ENCODE results near the gene THOC5. TPM values are rescaled to one million over a fixed set of nuclear protein-coding genes. Genes with fewer than 3 reads are reported as not detected.
A peak's percentile ranks its signal among the peaks of the same experiment; 100 is the strongest.

THOC5 gene
- total RNA-seq, 2 experiments from 2014 or later: 41.6 to 56.2 TPM

- H3K4me1 Mint-ChIP-seq: peaks cover 10% of the 10 kb centered on the region
- peaks cover 4% of the 10 kb centered on the region for H3K9me3 Mint-ChIP-seq
- H3K36me3 Mint-ChIP-seq (ENCODE audit: low read depth): peaks cover 7% of the 10 kb centered on the region
- no peak overlapping the region for H3K4me3 Mint-ChIP-seq
- ChIA-PET POLR2A (no interaction called here), CTCF (interaction anchor here (0.7 kb wide), 1 partner anchor 12 kb away, joined by 3 read pairs; no protein-coding TSS in a partner anchor)
- no peak for DNase-seq
- peaks cover 14% of the 10 kb centered on the region for H3K27me3 Mint-ChIP-seq
- H3K27ac Mint-ChIP-seq: no peak overlapping the region
Measured at GRCh38 chr22:29484642-29485041, 68.9 kb downstream of the THOC5 start.

DNA sequence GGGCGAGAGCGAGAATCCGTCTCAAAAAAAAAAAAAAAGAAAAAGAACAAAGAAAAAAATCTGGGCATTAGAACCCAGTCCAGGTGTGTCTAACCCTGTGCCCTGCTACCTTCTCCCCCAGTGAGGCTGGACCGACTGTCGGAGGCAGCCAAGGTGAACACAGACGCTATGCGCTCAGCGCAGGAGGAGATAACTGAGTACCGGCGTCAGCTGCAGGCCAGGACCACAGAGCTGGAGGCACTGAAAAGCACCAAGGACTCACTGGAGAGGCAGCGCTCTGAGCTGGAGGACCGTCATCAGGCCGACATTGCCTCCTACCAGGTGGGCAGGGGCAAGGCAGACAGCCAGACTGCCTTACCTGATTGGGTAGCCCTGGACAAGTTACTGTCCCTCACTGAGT lies 70.3 kb downstream of the THOC5 start:
- POLR2A ChIA-PET: interaction anchor here (0.6 kb wide), 1 partner anchor 1809 kb away, joined by 3 read pairs; the partner anchor contains the start of gene PIK3IP1
- Mint-ChIP-seq H3K27me3 (peaks cover 27% of the 10 kb centered on the region), H3K4me1 (peaks cover 18% of the 10 kb centered on the region)

DNA sequence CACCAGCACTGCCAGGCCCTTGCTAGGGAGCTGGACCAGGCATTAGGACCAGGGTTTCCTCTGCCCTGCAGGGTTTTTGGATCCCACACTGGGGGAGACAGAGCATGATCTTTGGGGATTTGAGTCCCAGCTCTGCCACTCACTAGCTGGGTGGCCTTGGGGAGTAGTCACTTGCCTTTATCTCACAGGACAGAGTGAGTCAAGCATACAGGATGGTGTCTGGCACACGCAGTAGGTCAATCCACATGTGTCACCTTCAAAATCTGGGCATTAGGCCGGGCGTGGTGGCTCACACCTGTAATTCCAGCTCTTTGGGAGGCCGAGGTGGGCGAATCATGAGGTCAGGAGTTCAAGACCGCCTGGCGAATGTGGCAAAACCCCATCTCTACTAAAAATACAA lies 70.8 kb downstream of the THOC5 start:
- ChIA-PET POLR2A (interaction anchor here (0.6 to 1.1 kb wide), 2 partner anchors 9 to 1810 kb away, joined by 3 read pairs; partner anchors contain the start of gene PIK3IP1), CTCF (interaction anchor here (0.7 to 2.1 kb wide), 2 partner anchors 11 to 713 kb away, joined by 3 to 9 read pairs; no protein-coding TSS in a partner anchor)
- Mint-ChIP-seq H3K27ac (no peak overlapping the region), H3K9me3 (peaks cover 4% of the 10 kb centered on the region), H3K4me3 (no peak overlapping the region), H3K4me1 (peaks cover 18% of the 10 kb centered on the region), H3K36me3 (ENCODE audit: low read depth) (peaks cover 10% of the 10 kb centered on the region), H3K27me3 (peaks cover 33% of the 10 kb centered on the region)
- no peak for DNase-seq

More for the DNA sequence above, 70.3 kb downstream of the THOC5 start:
- DNase-seq: no peak
- no peak overlapping the region for H3K27ac Mint-ChIP-seq
- peaks cover 4% of the 10 kb centered on the region for H3K9me3 Mint-ChIP-seq
- H3K36me3 Mint-ChIP-seq (ENCODE audit: low read depth): peaks cover 10% of the 10 kb centered on the region
- CTCF ChIA-PET: interaction anchor here (0.7 to 2.1 kb wide), 2 partner anchors 12 to 712 kb away, joined by 3 to 9 read pairs; no protein-coding TSS in a partner anchor
- H3K4me3 Mint-ChIP-seq: no peak overlapping the region

GRCh38 chr22:29482253-29482652 lies 71.3 kb downstream of the THOC5 start:
- no peak overlapping the region for H3K4me3 Mint-ChIP-seq
- no peak for DNase-seq
- H3K27me3 Mint-ChIP-seq: peaks cover 35% of the 10 kb centered on the region
- POLR2A ChIA-PET: interaction anchor here (1.1 kb wide), 1 partner anchor 9 kb away, joined by 3 read pairs; no protein-coding TSS in a partner anchor
- H3K9me3 Mint-ChIP-seq: peaks cover 4% of the 10 kb centered on the region
- H3K27ac Mint-ChIP-seq: no peak overlapping the region
- CTCF ChIA-PET: interaction anchor here (2.1 kb wide), 1 partner anchor 11 kb away, joined by 9 read pairs; no protein-coding TSS in a partner anchor
- peaks cover 10% of the 10 kb centered on the region for H3K36me3 Mint-ChIP-seq (ENCODE audit: low read depth)
- peaks cover 18% of the 10 kb centered on the region for H3K4me1 Mint-ChIP-seq

DNA sequence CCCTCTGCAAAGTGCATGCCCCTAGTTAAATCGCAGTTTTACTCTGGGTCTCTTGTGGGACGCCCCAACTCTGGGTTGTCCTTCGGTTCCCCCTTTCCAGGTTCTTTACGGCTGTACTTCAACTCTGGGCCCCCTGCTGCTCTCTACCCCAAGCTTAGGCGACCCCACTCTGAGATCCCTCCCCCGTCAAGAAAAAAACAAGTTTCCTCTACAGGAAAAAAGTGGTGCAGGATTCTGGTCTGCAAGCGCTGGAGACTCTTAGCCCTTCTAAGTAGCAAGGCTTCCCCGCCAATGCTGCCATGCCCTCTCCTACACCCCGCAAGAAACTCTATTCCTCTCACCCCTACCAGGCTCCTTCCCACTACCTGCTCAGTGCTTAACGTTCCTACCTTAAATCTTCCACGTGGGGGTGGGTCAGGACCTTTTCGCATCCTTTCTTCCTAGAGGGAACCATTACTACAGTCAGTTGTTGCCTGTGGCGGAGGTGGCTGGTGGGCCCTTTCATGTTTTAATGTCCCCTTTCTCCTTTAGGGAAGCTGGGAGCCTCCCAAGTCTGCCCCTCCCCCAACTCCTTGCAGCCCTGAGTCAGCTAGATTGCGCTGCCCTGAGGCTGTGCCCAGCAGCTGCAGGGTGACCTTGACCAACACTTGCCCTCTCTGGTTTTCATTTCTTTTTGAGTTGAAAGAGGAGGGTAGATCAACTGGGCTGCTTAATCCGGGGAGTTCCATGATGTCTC lies 72.1 kb downstream of the THOC5 start:
- Mint-ChIP-seq H3K4me1 (peaks cover 18% of the 10 kb centered on the region), H3K4me3 (peak overlapping the region; percentile 65), H3K9me3 (peaks cover 4% of the 10 kb centered on the region), H3K27me3 (peaks cover 38% of the 10 kb centered on the region), H3K36me3 (ENCODE audit: low read depth) (peaks cover 10% of the 10 kb centered on the region), H3K27ac (no peak overlapping the region)
- DNase-seq: no peak
- POLR2A ChIA-PET: interaction anchor here (1.1 kb wide), 1 partner anchor 8 kb away, joined by 3 read pairs; no protein-coding TSS in a partner anchor
- CTCF ChIA-PET: interaction anchor here (2.1 kb wide), 1 partner anchor 10 kb away, joined by 9 read pairs; no protein-coding TSS in a partner anchor

- POLR2A ChIA-PET: interaction anchor here (0.6 kb wide), 1 partner anchor 528 kb away, joined by 4 read pairs; no protein-coding TSS in a partner anchor
Measured at GRCh38 chr22:29480512-29481264, 72.9 kb downstream of the THOC5 start.

GRCh38 chr22:29480262-29480511 lies 73.4 kb downstream of the THOC5 start:
- no peak for DNase-seq
- ChIA-PET CTCF (interaction anchor here (0.6 kb wide), 1 partner anchor 288 kb away, joined by 3 read pairs; no protein-coding TSS in a partner anchor), POLR2A (no interaction called here)
- Mint-ChIP-seq H3K27me3 (peaks cover 38% of the 10 kb centered on the region), H3K4me1 (peaks cover 18% of the 10 kb centered on the region), H3K27ac (no peak overlapping the region), H3K36me3 (ENCODE audit: low read depth) (peaks cover 10% of the 10 kb centered on the region), H3K4me3 (no peak overlapping the region), H3K9me3 (peaks cover 4% of the 10 kb centered on the region)

More at GRCh38 chr22:29480512-29481264, 72.9 kb downstream of the THOC5 start:
- Mint-ChIP-seq H3K4me1 (peaks cover 18% of the 10 kb centered on the region), H3K27me3 (peaks cover 38% of the 10 kb centered on the region), H3K9me3 (peaks cover 4% of the 10 kb centered on the region), H3K36me3 (ENCODE audit: low read depth) (peaks cover 10% of the 10 kb centered on the region), H3K4me3 (peak overlapping the region; percentile 65), H3K27ac (no peak overlapping the region)
- CTCF ChIA-PET: interaction anchor here (0.6 kb wide), 1 partner anchor 288 kb away, joined by 3 read pairs; no protein-coding TSS in a partner anchor
- peak; percentile 64 for DNase-seq

GRCh38 chr22:29479417-29480261 lies 73.9 kb downstream of the THOC5 start, which contains the start of gene NEFH:
NEFH (plus strand) TSS chr22:29480218; CDS start chr22:29480263, 45 bp downstream.
- DNase-seq: no peak
- H3K4me3 Mint-ChIP-seq: peak within 1 kb of the TSS; percentile 65
- no peak within 1 kb of the TSS for H3K27ac Mint-ChIP-seq
- peaks cover 38% of the 10 kb centered on the region for H3K27me3 Mint-ChIP-seq
- peaks cover 10% of the 10 kb centered on the region for H3K36me3 Mint-ChIP-seq (ENCODE audit: low read depth)
- peaks cover 18% of the 10 kb centered on the region for H3K4me1 Mint-ChIP-seq
- CTCF ChIA-PET: no interaction called here
- POLR2A ChIA-PET: no interaction called here
- H3K9me3 Mint-ChIP-seq: peaks cover 4% of the 10 kb centered on the region

DNA sequence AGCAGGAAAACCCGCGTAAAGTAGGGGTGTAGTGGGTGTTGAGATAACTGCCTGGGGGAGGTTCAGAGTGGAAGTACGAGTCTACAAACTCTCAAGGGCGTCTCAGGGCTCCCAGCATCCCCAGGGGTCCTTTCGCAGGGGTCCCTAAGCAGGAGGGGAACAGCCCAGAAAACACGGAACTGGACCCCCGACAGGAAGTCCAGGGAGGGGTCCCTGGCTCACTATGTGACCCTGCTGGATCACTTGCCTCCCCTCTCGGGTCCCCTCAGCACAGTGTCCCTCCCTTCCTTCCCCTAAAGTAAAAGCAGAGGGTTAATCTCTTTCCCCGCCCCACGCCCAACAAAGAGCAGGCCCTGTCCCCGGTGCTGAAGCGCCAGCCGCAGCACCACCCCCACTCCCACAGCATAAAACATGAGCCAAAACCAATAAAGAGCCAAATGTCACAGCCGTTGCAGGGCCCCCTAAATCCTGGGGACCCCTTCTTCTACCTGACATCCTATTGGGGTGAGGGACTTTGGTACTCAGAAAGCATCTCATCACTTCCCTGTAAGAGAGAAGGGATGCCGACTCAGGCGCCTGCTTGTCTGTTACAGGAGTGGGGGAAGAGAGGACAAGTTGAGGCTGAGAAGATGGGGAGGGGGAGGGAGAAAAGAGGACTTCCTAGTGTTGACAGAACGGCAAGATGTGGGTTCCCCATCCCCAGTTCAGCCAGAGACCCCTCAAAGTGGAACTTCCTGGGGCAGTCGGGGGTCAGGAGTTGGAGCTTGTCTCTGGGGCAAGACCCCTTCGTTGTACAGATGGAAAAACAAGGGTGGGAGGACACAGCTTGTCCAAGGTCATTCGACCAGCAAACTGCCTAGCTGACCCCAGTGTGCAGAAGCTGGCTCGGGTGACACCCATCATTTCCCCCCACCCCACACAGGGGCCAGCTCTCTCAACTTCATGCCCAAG lies 75.0 kb downstream of the THOC5 start:
- POLR2A ChIA-PET: no interaction called here
- H3K9me3 Mint-ChIP-seq: peaks cover 4% of the 10 kb centered on the region
- CTCF ChIA-PET: no interaction called here
- H3K4me1 Mint-ChIP-seq: peaks cover 18% of the 10 kb centered on the region
- no peak overlapping the region for H3K4me3 Mint-ChIP-seq
- peak; percentile 29 for DNase-seq
- no peak overlapping the region for H3K27ac Mint-ChIP-seq
- H3K27me3 Mint-ChIP-seq: peaks cover 38% of the 10 kb centered on the region
- peaks cover 10% of the 10 kb centered on the region for H3K36me3 Mint-ChIP-seq (ENCODE audit: low read depth)

- Mint-ChIP-seq H3K27me3 (peaks cover 38% of the 10 kb centered on the region), H3K27ac (no peak overlapping the region), H3K4me1 (peaks cover 18% of the 10 kb centered on the region), H3K36me3 (ENCODE audit: low read depth) (peaks cover 10% of the 10 kb centered on the region), H3K9me3 (peaks cover 4% of the 10 kb centered on the region), H3K4me3 (no peak overlapping the region)
- no peak for DNase-seq
- ChIA-PET CTCF (no interaction called here), POLR2A (no interaction called here)
Measured at GRCh38 chr22:29477723-29478318, 75.7 kb downstream of the THOC5 start.

DNA sequence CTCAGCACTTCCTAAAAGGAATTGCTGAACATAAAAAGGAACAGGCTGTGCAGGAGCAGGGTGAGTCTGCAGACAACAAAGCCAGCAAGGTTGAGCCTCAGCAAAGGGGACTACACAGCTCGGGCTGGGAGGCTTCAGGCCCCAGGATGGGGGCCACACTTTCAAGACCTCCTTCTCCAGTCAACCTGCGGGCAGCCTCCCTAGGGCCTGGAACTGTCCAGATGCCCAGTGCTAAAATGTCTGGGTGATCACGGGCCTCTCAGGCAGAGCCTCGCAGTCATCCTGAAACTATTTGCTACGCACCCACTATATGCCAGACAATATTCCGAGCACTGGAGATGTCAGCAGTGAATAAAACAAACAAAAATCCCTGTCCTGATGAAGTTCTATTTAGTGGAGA lies 77.4 kb downstream of the THOC5 start:
- H3K9me3 Mint-ChIP-seq: no peaks in the 10 kb centered on the region
- H3K36me3 Mint-ChIP-seq (ENCODE audit: low read depth): peaks cover 4% of the 10 kb centered on the region
- DNase-seq: no peak
- no peak overlapping the region for H3K4me3 Mint-ChIP-seq
- H3K4me1 Mint-ChIP-seq: peaks cover 10% of the 10 kb centered on the region
- CTCF ChIA-PET: no interaction called here
- H3K27ac Mint-ChIP-seq: no peak overlapping the region
- peaks cover 29% of the 10 kb centered on the region for H3K27me3 Mint-ChIP-seq
- POLR2A ChIA-PET: no interaction called here
